ENCODE measurements around the gene HTR3D. TPM values are rescaled to one million over a fixed set of nuclear protein-coding genes. Genes with fewer than 3 reads are reported as not detected.

Gene HTR3D
- total and polyA plus RNA-seq, 4 donors: not detected

DNA sequence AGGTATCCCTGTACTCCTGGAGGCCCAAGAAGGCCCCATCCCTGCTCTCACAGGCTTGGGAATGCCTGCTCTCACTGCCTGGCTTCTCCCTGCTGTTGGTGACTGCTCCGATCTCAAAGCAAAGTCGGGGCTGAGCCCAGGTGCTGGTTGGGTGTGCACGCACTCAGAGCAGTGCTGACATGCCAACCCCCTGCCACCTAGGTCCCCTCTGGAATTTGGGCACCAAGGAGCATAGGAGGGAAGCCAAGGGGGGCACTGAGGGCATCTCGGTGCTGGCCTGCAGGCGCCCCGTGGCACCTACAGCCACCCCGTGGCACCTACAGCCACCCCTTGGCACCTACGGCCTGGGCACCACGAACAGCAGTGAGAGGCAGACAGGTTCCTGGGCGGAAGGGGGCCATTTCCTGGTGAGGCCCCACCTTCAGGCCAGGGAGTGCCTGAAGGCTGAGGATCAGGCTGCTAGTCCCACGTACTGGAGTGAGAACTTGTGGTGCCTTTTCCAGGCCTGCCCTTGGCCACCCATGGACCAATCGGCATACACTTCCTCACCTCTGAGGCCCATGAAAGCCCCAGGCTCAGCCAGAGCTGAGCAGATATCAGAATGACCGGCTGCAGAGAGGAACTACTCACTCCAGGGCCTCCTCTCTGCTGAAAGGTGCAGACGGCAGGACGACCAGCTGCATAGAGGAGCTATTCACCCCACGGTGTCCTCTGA lies 49.7 kb downstream of the HTR3D start:
- Histone ChIP-seq H3K4me3 (no peak overlapping the region), H3K9me3 (ENCODE audit: control insufficient read depth in 4 of 4, insufficient read depth in 3 of 4, low read length in 3 of 4) (peaks cover 0 to 4% (median 0%) of the 10 kb centered on the region in 4 donors), H3K36me3 (ENCODE audit: control insufficient read depth in 4 of 4, insufficient read depth in 4 of 4, low read length in 4 of 4) (no peaks in the 10 kb centered on the region), H3K9ac (ENCODE audit: insufficient read depth in 1 of 2, low read length in 2 of 2) (no peak overlapping the region), H3K27ac (ENCODE audit: low read depth in 1 of 2, low read length in 1 of 2) (no peak overlapping the region), H3K4me1 (ENCODE audit: control insufficient read depth in 5 of 5, insufficient read depth in 5 of 5, low read length in 5 of 5) (peaks cover 0 to 1% (median 0%) of the 10 kb centered on the region in 5 donors), H3K27me3 (ENCODE audit: control insufficient read depth in 3 of 3, insufficient read depth in 3 of 3, low read length in 2 of 3) (peaks cover 0 to 2% (median 0%) of the 10 kb centered on the region in 3 donors)
- DNase-seq (no peak), ATAC-seq (ENCODE audit: insufficient read depth, low FRiP score) (no peak)
- 86 to 90% methylated on average over 16 of the region's 16 CpGs for WGBS, 2 donors
- TF ChIP-seq, protein P1, sequence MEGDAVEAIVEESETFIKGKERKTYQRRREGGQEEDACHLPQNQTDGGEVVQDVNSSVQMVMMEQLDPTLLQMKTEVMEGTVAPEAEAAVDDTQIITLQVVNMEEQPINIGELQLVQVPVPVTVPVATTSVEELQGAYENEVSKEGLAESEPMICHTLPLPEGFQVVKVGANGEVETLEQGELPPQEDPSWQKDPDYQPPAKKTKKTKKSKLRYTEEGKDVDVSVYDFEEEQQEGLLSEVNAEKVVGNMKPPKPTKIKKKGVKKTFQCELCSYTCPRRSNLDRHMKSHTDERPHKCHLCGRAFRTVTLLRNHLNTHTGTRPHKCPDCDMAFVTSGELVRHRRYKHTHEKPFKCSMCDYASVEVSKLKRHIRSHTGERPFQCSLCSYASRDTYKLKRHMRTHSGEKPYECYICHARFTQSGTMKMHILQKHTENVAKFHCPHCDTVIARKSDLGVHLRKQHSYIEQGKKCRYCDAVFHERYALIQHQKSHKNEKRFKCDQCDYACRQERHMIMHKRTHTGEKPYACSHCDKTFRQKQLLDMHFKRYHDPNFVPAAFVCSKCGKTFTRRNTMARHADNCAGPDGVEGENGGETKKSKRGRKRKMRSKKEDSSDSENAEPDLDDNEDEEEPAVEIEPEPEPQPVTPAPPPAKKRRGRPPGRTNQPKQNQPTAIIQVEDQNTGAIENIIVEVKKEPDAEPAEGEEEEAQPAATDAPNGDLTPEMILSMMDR (IDR thresholded peaks at IDR 0.05; ENCODE audit: control extremely low read depth, extremely low read depth): no peak

GRCh38 chr3:184082034-184082433 lies 50.5 kb downstream of the HTR3D start:
- no peak overlapping the region for H3K4me3 ChIP-seq
- H3K9me3 ChIP-seq (ENCODE audit: control insufficient read depth in 4 of 4, insufficient read depth in 3 of 4, low read length in 3 of 4): peaks cover 0 to 4% (median 0%) of the 10 kb centered on the region in 4 donors
- TF ChIP-seq, protein P1 (IDR thresholded peaks at IDR 0.05; ENCODE audit: control extremely low read depth, extremely low read depth): no peak
- peaks cover 0 to 1% (median 0%) of the 10 kb centered on the region in 5 donors for H3K4me1 ChIP-seq (ENCODE audit: control insufficient read depth in 5 of 5, insufficient read depth in 5 of 5, low read length in 5 of 5)
- H3K36me3 ChIP-seq (ENCODE audit: control insufficient read depth in 4 of 4, insufficient read depth in 4 of 4, low read length in 4 of 4): no peaks in the 10 kb centered on the region
- ATAC-seq (ENCODE audit: insufficient read depth, low FRiP score): no peak
- peaks cover 0 to 2% (median 0%) of the 10 kb centered on the region in 3 donors for H3K27me3 ChIP-seq (ENCODE audit: control insufficient read depth in 3 of 3, insufficient read depth in 3 of 3, low read length in 2 of 3)
- no peak overlapping the region for H3K27ac ChIP-seq (ENCODE audit: low read depth in 1 of 2, low read length in 1 of 2)
- WGBS, 2 donors: 93 to 94% methylated on average over 10 of the region's 10 CpGs
- H3K9ac ChIP-seq (ENCODE audit: insufficient read depth in 1 of 2, low read length in 2 of 2): no peak overlapping the region
- DNase-seq: no peak

DNA sequence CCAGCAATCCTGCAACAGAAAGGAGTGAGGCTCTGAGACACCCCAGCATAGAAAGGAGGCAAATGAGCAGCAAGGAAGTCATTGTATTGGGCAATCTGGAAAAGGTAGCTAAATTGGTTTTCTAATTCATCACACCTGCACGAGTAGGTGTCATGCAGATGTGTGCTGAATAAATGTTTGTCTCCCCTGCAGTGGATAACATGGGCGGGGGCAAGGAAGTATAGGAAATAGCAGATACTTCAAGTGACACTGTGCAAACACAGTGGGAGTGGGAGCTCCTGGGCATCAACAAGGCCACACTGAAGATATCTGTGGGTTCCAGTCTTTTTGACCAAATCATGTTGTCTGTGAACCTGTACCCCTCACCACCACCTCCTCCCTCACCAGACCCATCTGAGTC lies 50.9 kb downstream of the HTR3D start:
- Histone ChIP-seq H3K27me3 (ENCODE audit: control insufficient read depth in 3 of 3, insufficient read depth in 3 of 3, low read length in 2 of 3) (no peaks in the 10 kb centered on the region), H3K4me3 (no peak overlapping the region), H3K36me3 (ENCODE audit: control insufficient read depth in 4 of 4, insufficient read depth in 4 of 4, low read length in 4 of 4) (no peaks in the 10 kb centered on the region), H3K4me1 (ENCODE audit: control insufficient read depth in 5 of 5, insufficient read depth in 5 of 5, low read length in 5 of 5) (peaks cover 0 to 1% (median 0%) of the 10 kb centered on the region in 5 donors), H3K27ac (ENCODE audit: low read depth in 1 of 2, low read length in 1 of 2) (no peak overlapping the region), H3K9me3 (ENCODE audit: control insufficient read depth in 4 of 4, insufficient read depth in 3 of 4, low read length in 3 of 4) (peaks cover 0 to 4% (median 0%) of the 10 kb centered on the region in 4 donors), H3K9ac (ENCODE audit: insufficient read depth in 1 of 2, low read length in 2 of 2) (no peak overlapping the region)
- TF ChIP-seq, protein P1 (IDR thresholded peaks at IDR 0.05; ENCODE audit: control extremely low read depth, extremely low read depth): no peak
- WGBS, 2 donors: 63 to 66% methylated on average over 2 of the region's 2 CpGs
- DNase-seq: no peak
- no peak for ATAC-seq (ENCODE audit: insufficient read depth, low FRiP score)
